Measurements from ENCODE around the gene GTPBP1. TPM values are rescaled to one million over a fixed set of nuclear protein-coding genes. Genes with fewer than 3 reads are reported as not detected.

Gene GTPBP1
- total and polyA plus RNA-seq, 2 of the 13 experiments (the other 11 are each of a cell fraction or from before 2014, with no cell fraction given), result 22.3 to 27.0 TPM

DNA sequence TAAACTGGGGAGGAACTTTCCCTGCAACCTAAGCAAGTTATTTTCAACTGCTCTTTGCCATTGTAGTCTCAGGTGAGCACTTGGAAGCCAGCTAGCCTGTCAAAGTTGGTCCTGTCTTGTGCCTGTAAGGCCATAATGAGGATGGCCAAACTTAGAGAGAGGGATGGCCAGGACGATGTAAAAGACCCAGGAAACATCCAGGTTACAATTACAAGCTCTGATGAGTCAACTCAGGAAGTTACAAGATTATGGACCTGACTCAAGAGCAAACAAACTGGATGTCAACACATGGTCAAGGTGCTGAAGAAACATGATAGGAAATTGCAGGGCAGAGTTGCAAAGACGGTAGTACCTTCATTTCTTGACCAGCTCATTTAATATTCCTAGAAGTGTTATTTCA is 1.6 kb downstream of the GTPBP1 start (continued):
- TF ChIP-seq CBX2 (IDR thresholded peaks at IDR 0.05; ENCODE audit: low read depth, low read length), result no peak
- TF ChIP-seq CBX2 (CRISPR knock-in tag; IDR thresholded peaks at IDR 0.05; ENCODE audit: low read depth), result no peak
- no peak for TF ChIP-seq SMC3 (IDR thresholded peaks at IDR 0.05; ENCODE audit: low read length)
- TF ChIP-seq, protein P1, sequence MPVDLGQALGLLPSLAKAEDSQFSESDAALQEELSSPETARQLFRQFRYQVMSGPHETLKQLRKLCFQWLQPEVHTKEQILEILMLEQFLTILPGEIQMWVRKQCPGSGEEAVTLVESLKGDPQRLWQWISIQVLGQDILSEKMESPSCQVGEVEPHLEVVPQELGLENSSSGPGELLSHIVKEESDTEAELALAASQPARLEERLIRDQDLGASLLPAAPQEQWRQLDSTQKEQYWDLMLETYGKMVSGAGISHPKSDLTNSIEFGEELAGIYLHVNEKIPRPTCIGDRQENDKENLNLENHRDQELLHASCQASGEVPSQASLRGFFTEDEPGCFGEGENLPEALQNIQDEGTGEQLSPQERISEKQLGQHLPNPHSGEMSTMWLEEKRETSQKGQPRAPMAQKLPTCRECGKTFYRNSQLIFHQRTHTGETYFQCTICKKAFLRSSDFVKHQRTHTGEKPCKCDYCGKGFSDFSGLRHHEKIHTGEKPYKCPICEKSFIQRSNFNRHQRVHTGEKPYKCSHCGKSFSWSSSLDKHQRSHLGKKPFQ (CRISPR knock-in tag; IDR thresholded peaks at IDR 0.05; ENCODE audit: insufficient replicate concordance), result no peak
- TF ChIP-seq HDAC2 (CRISPR knock-in tag; IDR thresholded peaks at IDR 0.05), result peak; percentile 59
- TF ChIP-seq, protein P2, sequence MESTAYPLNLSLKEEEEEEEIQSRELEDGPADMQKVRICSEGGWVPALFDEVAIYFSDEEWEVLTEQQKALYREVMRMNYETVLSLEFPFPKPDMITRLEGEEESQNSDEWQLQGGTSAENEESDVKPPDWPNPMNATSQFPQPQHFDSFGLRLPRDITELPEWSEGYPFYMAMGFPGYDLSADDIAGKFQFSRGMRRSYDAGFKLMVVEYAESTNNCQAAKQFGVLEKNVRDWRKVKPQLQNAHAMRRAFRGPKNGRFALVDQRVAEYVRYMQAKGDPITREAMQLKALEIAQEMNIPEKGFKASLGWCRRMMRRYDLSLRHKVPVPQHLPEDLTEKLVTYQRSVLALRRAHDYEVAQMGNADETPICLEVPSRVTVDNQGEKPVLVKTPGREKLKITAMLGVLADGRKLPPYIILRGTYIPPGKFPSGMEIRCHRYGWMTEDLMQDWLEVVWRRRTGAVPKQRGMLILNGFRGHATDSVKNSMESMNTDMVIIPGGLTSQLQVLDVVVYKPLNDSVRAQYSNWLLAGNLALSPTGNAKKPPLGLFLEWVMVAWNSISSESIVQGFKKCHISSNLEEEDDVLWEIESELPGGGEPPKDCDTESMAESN (CRISPR knock-in tag; conservative IDR thresholded peaks at IDR 0.05), result no peak
- peak; percentile 66 for TF ChIP-seq FOXK2 (IDR thresholded peaks at IDR 0.05)
- TF ChIP-seq, protein P3, sequence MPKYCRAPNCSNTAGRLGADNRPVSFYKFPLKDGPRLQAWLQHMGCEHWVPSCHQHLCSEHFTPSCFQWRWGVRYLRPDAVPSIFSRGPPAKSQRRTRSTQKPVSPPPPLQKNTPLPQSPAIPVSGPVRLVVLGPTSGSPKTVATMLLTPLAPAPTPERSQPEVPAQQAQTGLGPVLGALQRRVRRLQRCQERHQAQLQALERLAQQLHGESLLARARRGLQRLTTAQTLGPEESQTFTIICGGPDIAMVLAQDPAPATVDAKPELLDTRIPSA (CRISPR knock-in tag; IDR thresholded peaks at IDR 0.05; ENCODE audit: borderline replicate concordance), result no peak
- TF ChIP-seq RORA (CRISPR knock-in tag; IDR thresholded peaks at IDR 0.05), result no peak
- TF ChIP-seq, protein P4, sequence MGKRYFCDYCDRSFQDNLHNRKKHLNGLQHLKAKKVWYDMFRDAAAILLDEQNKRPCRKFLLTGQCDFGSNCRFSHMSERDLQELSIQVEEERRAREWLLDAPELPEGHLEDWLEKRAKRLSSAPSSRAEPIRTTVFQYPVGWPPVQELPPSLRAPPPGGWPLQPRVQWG (CRISPR knock-in tag; IDR thresholded peaks at IDR 0.05; ENCODE audit: borderline replicate concordance, low read depth), result no peak
- TF ChIP-seq NFYB (CRISPR knock-in tag; IDR thresholded peaks at IDR 0.05), result no peak
- peak; percentile 97 for TF ChIP-seq FOSL2 (CRISPR knock-in tag; IDR thresholded peaks at IDR 0.05)
- TF ChIP-seq GATAD2A (CRISPR knock-in tag; IDR thresholded peaks at IDR 0.05), result peak; percentile 81
- TF ChIP-seq, protein P5, sequence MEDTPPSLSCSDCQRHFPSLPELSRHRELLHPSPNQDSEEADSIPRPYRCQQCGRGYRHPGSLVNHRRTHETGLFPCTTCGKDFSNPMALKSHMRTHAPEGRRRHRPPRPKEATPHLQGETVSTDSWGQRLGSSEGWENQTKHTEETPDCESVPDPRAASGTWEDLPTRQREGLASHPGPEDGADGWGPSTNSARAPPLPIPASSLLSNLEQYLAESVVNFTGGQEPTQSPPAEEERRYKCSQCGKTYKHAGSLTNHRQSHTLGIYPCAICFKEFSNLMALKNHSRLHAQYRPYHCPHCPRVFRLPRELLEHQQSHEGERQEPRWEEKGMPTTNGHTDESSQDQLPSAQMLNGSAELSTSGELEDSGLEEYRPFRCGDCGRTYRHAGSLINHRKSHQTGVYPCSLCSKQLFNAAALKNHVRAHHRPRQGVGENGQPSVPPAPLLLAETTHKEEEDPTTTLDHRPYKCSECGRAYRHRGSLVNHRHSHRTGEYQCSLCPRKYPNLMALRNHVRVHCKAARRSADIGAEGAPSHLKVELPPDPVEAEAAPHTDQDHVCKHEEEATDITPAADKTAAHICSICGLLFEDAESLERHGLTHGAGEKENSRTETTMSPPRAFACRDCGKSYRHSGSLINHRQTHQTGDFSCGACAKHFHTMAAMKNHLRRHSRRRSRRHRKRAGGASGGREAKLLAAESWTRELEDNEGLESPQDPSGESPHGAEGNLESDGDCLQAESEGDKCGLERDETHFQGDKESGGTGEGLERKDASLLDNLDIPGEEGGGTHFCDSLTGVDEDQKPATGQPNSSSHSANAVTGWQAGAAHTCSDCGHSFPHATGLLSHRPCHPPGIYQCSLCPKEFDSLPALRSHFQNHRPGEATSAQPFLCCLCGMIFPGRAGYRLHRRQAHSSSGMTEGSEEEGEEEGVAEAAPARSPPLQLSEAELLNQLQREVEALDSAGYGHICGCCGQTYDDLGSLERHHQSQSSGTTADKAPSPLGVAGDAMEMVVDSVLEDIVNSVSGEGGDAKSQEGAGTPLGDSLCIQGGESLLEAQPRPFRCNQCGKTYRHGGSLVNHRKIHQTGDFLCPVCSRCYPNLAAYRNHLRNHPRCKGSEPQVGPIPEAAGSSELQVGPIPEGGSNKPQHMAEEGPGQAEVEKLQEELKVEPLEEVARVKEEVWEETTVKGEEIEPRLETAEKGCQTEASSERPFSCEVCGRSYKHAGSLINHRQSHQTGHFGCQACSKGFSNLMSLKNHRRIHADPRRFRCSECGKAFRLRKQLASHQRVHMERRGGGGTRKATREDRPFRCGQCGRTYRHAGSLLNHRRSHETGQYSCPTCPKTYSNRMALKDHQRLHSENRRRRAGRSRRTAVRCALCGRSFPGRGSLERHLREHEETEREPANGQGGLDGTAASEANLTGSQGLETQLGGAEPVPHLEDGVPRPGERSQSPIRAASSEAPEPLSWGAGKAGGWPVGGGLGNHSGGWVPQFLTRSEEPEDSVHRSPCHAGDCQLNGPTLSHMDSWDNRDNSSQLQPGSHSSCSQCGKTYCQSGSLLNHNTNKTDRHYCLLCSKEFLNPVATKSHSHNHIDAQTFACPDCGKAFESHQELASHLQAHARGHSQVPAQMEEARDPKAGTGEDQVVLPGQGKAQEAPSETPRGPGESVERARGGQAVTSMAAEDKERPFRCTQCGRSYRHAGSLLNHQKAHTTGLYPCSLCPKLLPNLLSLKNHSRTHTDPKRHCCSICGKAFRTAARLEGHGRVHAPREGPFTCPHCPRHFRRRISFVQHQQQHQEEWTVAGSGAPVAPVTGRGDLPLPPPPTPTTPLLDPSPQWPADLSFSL (CRISPR knock-in tag; IDR thresholded peaks at IDR 0.05), result no peak
- TF ChIP-seq MEIS1 (CRISPR knock-in tag; IDR thresholded peaks at IDR 0.05; ENCODE audit: borderline replicate concordance), result peak; percentile 32; the same call in 1 of the 2 replicates
- no peak for TF ChIP-seq ZNF567 (CRISPR knock-in tag; IDR thresholded peaks at IDR 0.05; ENCODE audit: borderline replicate concordance)
